Skeletal muscle cell (primary cell): Measurements from ENCODE around the gene ZNF385A.

ENCODE experiments used
- DNase-seq: peaks from one replicate; pipeline ENCODE4 v3.0.0-alpha.2; 2010; ENCODE audit warnings: low read depth
- H3K4me3 ChIP-seq: 2 replicates; pipeline ENCODE4 v1.5.1; 2011; ENCODE audit warnings: low read depth, mild to moderate bottlenecking, control low read depth, low read length, moderate library complexity

ZNF385A gene

GRCh38 chr12:54378796-54379397, 5.6 kb downstream of the ZNF385A start:
- peak overlapping the region; percentile 51 for H3K4me3 ChIP-seq
- DNase-seq: no peak

GRCh38 chr12:54377797-54378515, 6.6 kb downstream of the ZNF385A start:
- no peak overlapping the region for H3K4me3 ChIP-seq
- no peak for DNase-seq

GRCh38 chr12:54377007-54377406, 7.5 kb downstream of the ZNF385A start:
- H3K4me3 ChIP-seq: no peak overlapping the region
- no peak for DNase-seq

- H3K4me3 ChIP-seq: no peak overlapping the region
- DNase-seq: no peak
These were observed 7.9 kb downstream of the ZNF385A start for GRCh38 chr12:54376596-54376995.

- DNase-seq: no peak
- H3K4me3 ChIP-seq: no peak overlapping the region
These were observed 9.3 kb downstream of the ZNF385A start for GRCh38 chr12:54375259-54375579.

GRCh38 chr12:54374562-54375258, 9.8 kb downstream of the ZNF385A start:
- DNase-seq: no peak
- no peak overlapping the region for H3K4me3 ChIP-seq

- DNase-seq: no peak
- no peak overlapping the region for H3K4me3 ChIP-seq
These were observed 10.6 kb downstream of the ZNF385A start for GRCh38 chr12:54373649-54374561.

GRCh38 chr12:54372113-54372806, 12.3 kb downstream of the ZNF385A start:
- H3K4me3 ChIP-seq: no peak overlapping the region
- no peak for DNase-seq

- DNase-seq: no peak
These were observed 13.0 kb downstream of the ZNF385A start for GRCh38 chr12:54371328-54372112.

GRCh38 chr12:54370171-54370730, 14.3 kb downstream of the ZNF385A start:
- peak; percentile 56 for DNase-seq
- H3K4me3 ChIP-seq: peak overlapping the region; percentile 31

More at GRCh38 chr12:54371328-54372112, 13.0 kb downstream of the ZNF385A start:
- no peak overlapping the region for H3K4me3 ChIP-seq

GRCh38 chr12:54369597-54370131, 14.9 kb downstream of the ZNF385A start:
- DNase-seq: no peak
- H3K4me3 ChIP-seq: peak overlapping the region; percentile 31

- peak; percentile 57 for DNase-seq
- H3K4me3 ChIP-seq: peak overlapping the region; percentile 6
These were observed 15.6 kb downstream of the ZNF385A start for GRCh38 chr12:54368709-54369596.

GRCh38 chr12:54368025-54368708, 16.4 kb downstream of the ZNF385A start:
- no peak overlapping the region for H3K4me3 ChIP-seq
- no peak for DNase-seq

- no peak for DNase-seq
- H3K4me3 ChIP-seq: no peak within 1 kb of the TSS
These were observed 20.1 kb downstream of the ZNF385A start, which contains the start of gene GPR84 for GRCh38 chr12:54364413-54364812. Gene GPR84, minus strand, starts transcription at chr12:54364486. Its CDS starts 635 bp downstream, at chr12:54363851.

GRCh38 chr12:54363618-54364017, 20.9 kb downstream of the ZNF385A start:
- DNase-seq: no peak
- no peak overlapping the region for H3K4me3 ChIP-seq

GRCh38 chr12:54363047-54363446, 21.5 kb downstream of the ZNF385A start:
- DNase-seq: no peak
- no peak overlapping the region for H3K4me3 ChIP-seq
